AG09319 (cell line): Measurements from ENCODE around the gene TMEM178A.

Experiments
- DNase-seq: peaks from one replicate; pipeline ENCODE4 v3.0.0-alpha.2; 2010; ENCODE audit warnings: low read depth; ENCODE audit errors: extremely low read depth
- CTCF ChIP-seq: IDR thresholded peaks from 2 replicates; pipeline ENCODE4 v1.5.1; 2011; ENCODE audit warnings: low read depth, mild to moderate bottlenecking, inconsistent platforms, low read length, moderate library complexity

The TMEM178A gene

GRCh38 chr2:39666491-39667101 is 879 bp downstream of the TMEM178A start:
- DNase-seq = no peak
- no peak for TF ChIP-seq CTCF

DNA sequence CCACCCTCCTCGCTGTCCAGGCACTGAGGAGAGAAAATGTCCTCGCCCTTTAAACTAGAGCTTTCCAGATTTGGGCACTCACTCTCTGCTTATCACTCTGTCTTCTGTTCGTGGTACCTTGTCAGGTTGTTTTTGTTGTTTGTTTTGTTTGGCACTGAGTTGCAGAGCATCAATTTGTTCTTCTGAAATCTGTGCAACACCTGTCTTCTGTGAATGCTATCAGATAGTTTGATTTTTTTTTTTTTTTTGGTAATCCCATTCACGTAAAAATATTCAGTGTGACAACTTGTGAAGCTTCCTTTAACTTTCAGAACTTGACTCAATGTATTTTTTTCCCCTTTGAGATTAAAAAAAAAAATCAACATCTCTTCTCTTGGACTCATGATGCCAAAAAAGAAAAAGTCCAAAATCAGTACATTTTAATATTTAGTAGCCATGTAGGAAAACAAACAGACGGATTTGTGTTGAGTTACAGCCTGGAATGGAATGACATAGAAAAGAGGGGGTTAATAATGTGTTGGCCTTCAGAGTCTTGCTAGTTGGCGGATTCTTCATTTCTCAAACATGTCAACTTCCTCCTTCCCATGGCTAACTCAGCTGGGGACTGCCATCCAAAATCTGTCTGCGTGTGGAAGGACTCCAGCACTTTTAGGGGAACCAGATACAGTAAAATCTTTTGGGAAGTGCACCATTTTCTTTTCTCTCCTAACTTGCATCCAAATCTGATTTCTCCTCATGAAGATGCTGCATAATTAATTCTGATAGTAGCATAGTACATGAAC is 1.6 kb downstream of the TMEM178A start:
- DNase-seq = no peak
- TF ChIP-seq CTCF = no peak

- no peak for TF ChIP-seq CTCF
- no peak for DNase-seq
Measured at GRCh38 chr2:39667886-39668276, 2.2 kb downstream of the TMEM178A start.

- no peak for TF ChIP-seq CTCF
- DNase-seq = no peak
Measured at GRCh38 chr2:39668576-39669080, 2.9 kb downstream of the TMEM178A start.

GRCh38 chr2:39671604-39672003 is 5.9 kb downstream of the TMEM178A start:
- TF ChIP-seq CTCF = no peak
- DNase-seq = no peak

DNA sequence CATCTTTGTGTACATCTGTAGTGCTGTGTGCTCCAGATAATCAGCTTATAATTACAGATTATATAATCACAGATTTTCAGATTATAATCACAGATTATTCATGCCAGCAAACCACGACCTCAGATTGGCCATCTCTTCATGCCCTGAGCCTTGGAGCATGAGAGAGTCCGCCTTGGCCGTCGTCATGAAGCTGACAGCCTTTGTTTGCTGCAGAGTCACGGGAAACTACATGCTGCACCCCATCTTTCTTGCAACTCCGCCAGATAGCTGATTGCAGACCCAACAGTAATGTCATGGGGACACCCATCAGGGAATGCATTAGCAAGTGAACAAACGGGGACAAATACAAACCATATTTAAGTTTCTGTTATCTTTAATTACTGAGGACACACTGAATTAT is 7.3 kb downstream of the TMEM178A start:
- no peak for TF ChIP-seq CTCF
- no peak for DNase-seq

- TF ChIP-seq CTCF = no peak
- no peak for DNase-seq
Measured at GRCh38 chr2:39676342-39676741, 10.6 kb downstream of the TMEM178A start.
